ENCODE measurements around the gene ADAT3.

The ADAT3 gene

GRCh38 chr19:1860821-1861598, 44.2 kb upstream of the ADAT3 start:
- CTCF ChIA-PET, result interaction anchor here (1.0 kb wide), 1 partner anchor 24 kb away, joined by 3 read pairs; no protein-coding TSS in a partner anchor
- no peak overlapping the region for H3K27ac ChIP-seq (ENCODE audit: extremely low read depth, low read depth, low read length)
- no peak for TF ChIP-seq ZNF747 (tag by site-specific recombination; IDR thresholded peaks at IDR 0.05)
- TF ChIP-seq GLIS2 (tag by site-specific recombination; IDR thresholded peaks at IDR 0.05), result 0 out of 2 replicates have a peak, but pooled peaks have one; percentile 9
- TF ChIP-seq GLIS1 (tag by site-specific recombination; IDR thresholded peaks at IDR 0.05), result peak; percentile 42
- no peak for TF ChIP-seq ZEB2 (tag by site-specific recombination; IDR thresholded peaks at IDR 0.05)
- H3K4me3 ChIP-seq (ENCODE audit: low read depth, low read length), result no peak overlapping the region
- no peaks in the 10 kb centered on the region for H3K36me3 ChIP-seq (ENCODE audit: control insufficient read depth in 2 of 2, insufficient read depth in 1 of 2, low read length in 2 of 2)
- POLR2A ChIA-PET, result no interaction called here
- H3K9me3 ChIP-seq (ENCODE audit: control insufficient read depth, insufficient read depth, low read depth, low read length), result no peaks in the 10 kb centered on the region
- peaks cover 21% of the 10 kb centered on the region for H3K4me1 ChIP-seq (ENCODE audit: control insufficient read depth, insufficient read depth, low read length)

DNA sequence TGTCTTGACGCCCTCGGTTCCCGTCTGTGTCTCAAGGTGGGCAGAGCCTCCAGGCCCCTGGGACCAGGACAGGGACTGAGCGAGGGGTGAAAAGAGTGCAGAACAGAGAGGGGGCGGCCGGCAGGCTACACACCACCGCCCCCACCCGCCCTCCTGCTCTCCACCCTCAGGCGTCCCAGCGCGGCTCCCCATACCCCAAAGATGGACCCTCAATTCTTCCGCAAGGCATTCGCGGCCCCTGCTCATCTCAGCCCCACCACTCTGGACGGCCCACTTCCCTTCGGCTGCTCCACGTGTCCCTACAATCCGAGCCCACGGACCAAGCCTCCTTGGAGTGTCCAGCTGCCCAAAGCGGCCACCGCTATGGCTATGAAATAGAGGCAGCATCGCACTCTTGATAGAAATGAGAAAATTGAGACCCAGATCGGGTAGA, 43.6 kb upstream of the ADAT3 start:
- Histone ChIP-seq H3K36me3 (ENCODE audit: control insufficient read depth in 2 of 2, insufficient read depth in 1 of 2, low read length in 2 of 2) (no peaks in the 10 kb centered on the region), H3K27ac (ENCODE audit: extremely low read depth, low read depth, low read length) (no peak overlapping the region), H3K9me3 (ENCODE audit: control insufficient read depth, insufficient read depth, low read depth, low read length) (no peaks in the 10 kb centered on the region), H3K4me3 (ENCODE audit: low read depth, low read length) (no peak overlapping the region), H3K4me1 (ENCODE audit: control insufficient read depth, insufficient read depth, low read length) (peaks cover 21% of the 10 kb centered on the region)
- CTCF ChIA-PET, result no interaction called here
- peak; percentile 41 for TF ChIP-seq EGR2 (tag by site-specific recombination; IDR thresholded peaks at IDR 0.05; ENCODE audit: low read depth)
- peak; percentile 59 for TF ChIP-seq ZFHX2 (tag by site-specific recombination; conservative IDR thresholded peaks at IDR 0.05)
- TF ChIP-seq ZNF10 (tag by site-specific recombination; IDR thresholded peaks at IDR 0.05), result 0 out of 2 replicates have a peak, but pooled peaks have one; percentile 53
- no peak for TF ChIP-seq HOXC10 (CRISPR knock-in tag; IDR thresholded peaks at IDR 0.05)
- POLR2A ChIA-PET, result no interaction called here

GRCh38 chr19:1862068-1862423, 43.2 kb upstream of the ADAT3 start:
- ChIA-PET POLR2A (no interaction called here), CTCF (no interaction called here)
- Histone ChIP-seq H3K9me3 (ENCODE audit: control insufficient read depth, insufficient read depth, low read depth, low read length) (no peaks in the 10 kb centered on the region), H3K27ac (ENCODE audit: extremely low read depth, low read depth, low read length) (no peak overlapping the region; the same call in 1 of the 2 replicates), H3K4me3 (ENCODE audit: low read depth, low read length) (peak overlapping the region; percentile 56), H3K36me3 (ENCODE audit: control insufficient read depth in 2 of 2, insufficient read depth in 1 of 2, low read length in 2 of 2) (no peaks in the 10 kb centered on the region), H3K4me1 (ENCODE audit: control insufficient read depth, insufficient read depth, low read length) (peaks cover 21% of the 10 kb centered on the region)
- TF ChIP-seq SP2 (tag by site-specific recombination; IDR thresholded peaks at IDR 0.05) (0 out of 2 replicates have a peak, but pooled peaks have one; percentile 5), KLF16 (tag by site-specific recombination; IDR thresholded peaks at IDR 0.05) (no peak), ZNF571 (tag by site-specific recombination; IDR thresholded peaks at IDR 0.05) (no peak), GLIS2 (tag by site-specific recombination; IDR thresholded peaks at IDR 0.05) (0 out of 2 replicates have a peak, but pooled peaks have one; percentile 22), ZNF341 (tag by site-specific recombination; IDR thresholded peaks at IDR 0.05; ENCODE audit: low read depth) (no peak), SP3 (tag by site-specific recombination; IDR thresholded peaks at IDR 0.05) (0 out of 2 replicates have a peak, but pooled peaks have one; percentile 17), ZNF670 (tag by site-specific recombination; IDR thresholded peaks at IDR 0.05; ENCODE audit: low read depth) (no peak), KLF10 (tag by site-specific recombination; IDR thresholded peaks at IDR 0.05) (0 out of 2 replicates have a peak, but pooled peaks have one; percentile 41), HOXA7 (CRISPR knock-in tag; IDR thresholded peaks at IDR 0.05; ENCODE audit: borderline replicate concordance) (no peak)
- TF ChIP-seq, protein P1, sequence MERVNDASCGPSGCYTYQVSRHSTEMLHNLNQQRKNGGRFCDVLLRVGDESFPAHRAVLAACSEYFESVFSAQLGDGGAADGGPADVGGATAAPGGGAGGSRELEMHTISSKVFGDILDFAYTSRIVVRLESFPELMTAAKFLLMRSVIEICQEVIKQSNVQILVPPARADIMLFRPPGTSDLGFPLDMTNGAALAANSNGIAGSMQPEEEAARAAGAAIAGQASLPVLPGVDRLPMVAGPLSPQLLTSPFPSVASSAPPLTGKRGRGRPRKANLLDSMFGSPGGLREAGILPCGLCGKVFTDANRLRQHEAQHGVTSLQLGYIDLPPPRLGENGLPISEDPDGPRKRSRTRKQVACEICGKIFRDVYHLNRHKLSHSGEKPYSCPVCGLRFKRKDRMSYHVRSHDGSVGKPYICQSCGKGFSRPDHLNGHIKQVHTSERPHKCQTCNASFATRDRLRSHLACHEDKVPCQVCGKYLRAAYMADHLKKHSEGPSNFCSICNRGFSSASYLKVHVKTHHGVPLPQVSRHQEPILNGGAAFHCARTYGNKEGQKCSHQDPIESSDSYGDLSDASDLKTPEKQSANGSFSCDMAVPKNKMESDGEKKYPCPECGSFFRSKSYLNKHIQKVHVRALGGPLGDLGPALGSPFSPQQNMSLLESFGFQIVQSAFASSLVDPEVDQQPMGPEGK (tag by site-specific recombination; IDR thresholded peaks at IDR 0.05), result 0 out of 2 replicates have a peak, but pooled peaks have one; percentile 82
